ENCODE results near the gene SPSB1.

Gene SPSB1

DNA sequence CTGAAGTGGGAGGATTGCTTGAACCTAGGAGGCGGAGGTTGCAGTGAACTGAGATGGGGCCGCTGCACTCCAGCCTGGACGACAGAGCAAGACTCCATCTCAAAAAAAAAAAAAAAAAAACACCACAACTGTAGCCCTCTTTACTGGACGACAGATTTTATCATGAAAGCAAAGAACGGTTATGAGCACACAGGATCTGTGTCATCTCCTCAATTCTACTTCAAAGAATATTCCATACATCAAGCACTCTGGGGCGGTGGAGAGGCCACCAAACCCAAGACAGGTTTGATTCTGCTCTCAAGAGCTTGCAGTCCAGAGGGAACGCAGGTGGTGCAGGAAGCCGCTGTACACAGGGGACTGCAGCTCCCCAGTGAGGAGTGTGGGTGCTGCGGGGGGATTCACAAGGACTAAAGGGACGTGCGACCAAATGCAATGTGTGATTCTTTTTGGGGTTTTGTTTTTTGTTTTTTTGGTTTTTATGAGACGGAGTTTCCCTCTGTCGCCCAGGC, 110.1 kb downstream of the SPSB1 start:
- TF ChIP-seq, protein P1, sequence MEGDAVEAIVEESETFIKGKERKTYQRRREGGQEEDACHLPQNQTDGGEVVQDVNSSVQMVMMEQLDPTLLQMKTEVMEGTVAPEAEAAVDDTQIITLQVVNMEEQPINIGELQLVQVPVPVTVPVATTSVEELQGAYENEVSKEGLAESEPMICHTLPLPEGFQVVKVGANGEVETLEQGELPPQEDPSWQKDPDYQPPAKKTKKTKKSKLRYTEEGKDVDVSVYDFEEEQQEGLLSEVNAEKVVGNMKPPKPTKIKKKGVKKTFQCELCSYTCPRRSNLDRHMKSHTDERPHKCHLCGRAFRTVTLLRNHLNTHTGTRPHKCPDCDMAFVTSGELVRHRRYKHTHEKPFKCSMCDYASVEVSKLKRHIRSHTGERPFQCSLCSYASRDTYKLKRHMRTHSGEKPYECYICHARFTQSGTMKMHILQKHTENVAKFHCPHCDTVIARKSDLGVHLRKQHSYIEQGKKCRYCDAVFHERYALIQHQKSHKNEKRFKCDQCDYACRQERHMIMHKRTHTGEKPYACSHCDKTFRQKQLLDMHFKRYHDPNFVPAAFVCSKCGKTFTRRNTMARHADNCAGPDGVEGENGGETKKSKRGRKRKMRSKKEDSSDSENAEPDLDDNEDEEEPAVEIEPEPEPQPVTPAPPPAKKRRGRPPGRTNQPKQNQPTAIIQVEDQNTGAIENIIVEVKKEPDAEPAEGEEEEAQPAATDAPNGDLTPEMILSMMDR (IDR thresholded peaks at IDR 0.05; ENCODE audit: unreplicated experiment in 3 of 3) = no peak
- Mint-ChIP-seq H3K4me3 (no peak overlapping the region), H3K36me3 (ENCODE audit: low read depth) (no peaks in the 10 kb centered on the region), H3K27me3 (ENCODE audit: low read depth) (no peaks in the 10 kb centered on the region), H3K9me3 (no peaks in the 10 kb centered on the region), H3K27ac (peak overlapping the region in 1 of 3 experiments; percentile 21), H3K4me1 (peaks cover 42% of the 10 kb centered on the region)

DNA sequence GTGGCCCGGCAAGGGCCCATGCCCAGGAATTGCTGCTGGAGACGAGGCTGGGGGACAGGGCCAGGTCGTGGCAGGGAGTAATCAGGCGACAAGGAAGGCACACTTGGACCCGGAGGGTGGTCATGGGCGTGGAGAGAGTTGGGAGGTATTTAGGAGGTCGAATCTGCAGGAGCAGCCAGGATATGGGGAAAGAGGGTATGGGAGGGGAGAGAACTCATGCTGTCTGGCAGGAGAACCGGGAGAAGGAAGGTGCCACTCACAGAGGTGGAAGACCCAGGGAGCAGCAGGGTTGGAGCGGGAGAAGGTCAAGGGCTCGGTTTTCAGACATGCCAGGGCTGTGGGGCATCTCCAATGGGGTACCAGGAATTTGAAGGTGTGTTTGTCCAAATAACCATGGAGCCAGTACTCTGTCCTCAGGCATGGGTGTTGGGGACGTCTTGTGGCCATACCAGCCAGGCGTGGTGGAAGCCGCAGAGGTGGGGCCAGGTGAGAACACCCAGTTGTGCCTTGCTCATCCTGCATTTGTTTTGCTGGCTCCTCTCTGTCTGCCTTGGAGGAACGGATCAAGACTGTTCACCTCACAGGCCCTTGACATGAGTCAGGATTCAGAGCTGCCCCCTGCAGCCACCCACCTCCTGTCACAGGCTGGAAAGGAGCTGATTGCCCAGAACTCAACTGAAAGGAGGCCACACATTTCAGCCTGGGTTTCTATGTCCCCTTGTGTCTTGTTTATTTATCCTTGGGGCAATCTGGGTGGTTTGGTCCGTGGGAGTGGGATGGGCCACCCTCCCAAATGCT, 111.6 kb downstream of the SPSB1 start:
- no peak overlapping the region for H3K4me3 Mint-ChIP-seq
- TF ChIP-seq, protein P1 (IDR thresholded peaks at IDR 0.05; ENCODE audit: unreplicated experiment in 3 of 3) = no peak
- no peaks in the 10 kb centered on the region for H3K27me3 Mint-ChIP-seq (ENCODE audit: low read depth)
- no peaks in the 10 kb centered on the region for H3K9me3 Mint-ChIP-seq
- peaks cover 37% of the 10 kb centered on the region for H3K4me1 Mint-ChIP-seq
- H3K36me3 Mint-ChIP-seq (ENCODE audit: low read depth) = no peaks in the 10 kb centered on the region
- peak overlapping the region; percentile 49 to 68 (median 57) for H3K27ac Mint-ChIP-seq

DNA sequence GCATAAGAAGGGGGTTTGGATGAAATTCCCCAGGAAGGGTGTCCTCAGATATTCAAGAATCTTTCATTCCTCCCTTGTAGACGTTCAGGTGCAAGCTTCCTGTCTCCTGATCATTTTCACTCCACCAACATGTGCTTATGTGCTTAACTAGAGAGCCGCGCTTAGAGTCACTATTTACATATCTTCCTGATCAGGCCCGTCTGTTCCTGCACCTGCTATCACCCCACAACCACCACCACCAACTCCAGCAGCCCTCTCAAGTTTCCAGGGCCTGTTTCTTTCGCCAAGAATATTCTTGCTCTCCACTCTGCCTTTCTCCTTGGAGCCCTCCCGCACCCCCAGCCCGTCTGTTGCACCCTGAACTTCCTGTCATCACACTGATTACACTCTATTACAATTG, 113.4 kb downstream of the SPSB1 start:
- peak overlapping the region; percentile 18 to 66 (median 62) for H3K27ac Mint-ChIP-seq
- TF ChIP-seq, protein P1 (IDR thresholded peaks at IDR 0.05; ENCODE audit: unreplicated experiment in 3 of 3) = no peak
- no peaks in the 10 kb centered on the region for H3K27me3 Mint-ChIP-seq (ENCODE audit: low read depth)
- H3K4me1 Mint-ChIP-seq = peaks cover 26% of the 10 kb centered on the region
- no peaks in the 10 kb centered on the region for H3K9me3 Mint-ChIP-seq
- H3K4me3 Mint-ChIP-seq = no peak overlapping the region
- H3K36me3 Mint-ChIP-seq (ENCODE audit: low read depth) = no peaks in the 10 kb centered on the region

DNA sequence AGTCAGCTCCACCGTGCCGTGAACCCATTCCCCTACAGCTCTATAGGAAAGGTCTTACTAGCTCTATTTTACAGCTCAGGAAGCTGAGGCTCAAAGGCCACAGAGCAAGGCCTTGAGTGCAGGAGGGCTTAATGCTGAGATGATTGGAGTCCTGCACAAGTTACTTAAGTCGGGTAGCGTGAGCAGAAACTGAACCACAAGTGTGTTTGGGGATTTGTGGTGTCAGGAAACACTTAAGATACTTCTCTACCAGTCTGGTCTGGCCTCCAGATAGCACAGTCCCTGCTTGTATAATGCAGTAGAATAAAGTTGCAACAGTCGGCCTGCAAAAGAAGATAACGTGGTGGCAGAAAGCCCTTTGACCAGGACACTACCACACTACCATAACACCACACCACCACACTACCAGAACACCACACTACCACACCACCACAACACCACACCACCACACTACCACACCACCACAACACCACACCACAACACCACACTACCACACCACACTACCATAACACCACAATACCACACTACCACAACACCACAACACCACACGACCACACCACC, 118.1 kb downstream of the SPSB1 start:
- Mint-ChIP-seq H3K36me3 (ENCODE audit: low read depth) (no peaks in the 10 kb centered on the region), H3K4me3 (no peak overlapping the region), H3K27me3 (ENCODE audit: low read depth) (no peaks in the 10 kb centered on the region), H3K9me3 (no peaks in the 10 kb centered on the region), H3K4me1 (peaks cover 30% of the 10 kb centered on the region), H3K27ac (peak overlapping the region; percentile 0 to 54 (median 8))
- TF ChIP-seq, protein P1 (IDR thresholded peaks at IDR 0.05; ENCODE audit: unreplicated experiment in 3 of 3) = no peak

DNA sequence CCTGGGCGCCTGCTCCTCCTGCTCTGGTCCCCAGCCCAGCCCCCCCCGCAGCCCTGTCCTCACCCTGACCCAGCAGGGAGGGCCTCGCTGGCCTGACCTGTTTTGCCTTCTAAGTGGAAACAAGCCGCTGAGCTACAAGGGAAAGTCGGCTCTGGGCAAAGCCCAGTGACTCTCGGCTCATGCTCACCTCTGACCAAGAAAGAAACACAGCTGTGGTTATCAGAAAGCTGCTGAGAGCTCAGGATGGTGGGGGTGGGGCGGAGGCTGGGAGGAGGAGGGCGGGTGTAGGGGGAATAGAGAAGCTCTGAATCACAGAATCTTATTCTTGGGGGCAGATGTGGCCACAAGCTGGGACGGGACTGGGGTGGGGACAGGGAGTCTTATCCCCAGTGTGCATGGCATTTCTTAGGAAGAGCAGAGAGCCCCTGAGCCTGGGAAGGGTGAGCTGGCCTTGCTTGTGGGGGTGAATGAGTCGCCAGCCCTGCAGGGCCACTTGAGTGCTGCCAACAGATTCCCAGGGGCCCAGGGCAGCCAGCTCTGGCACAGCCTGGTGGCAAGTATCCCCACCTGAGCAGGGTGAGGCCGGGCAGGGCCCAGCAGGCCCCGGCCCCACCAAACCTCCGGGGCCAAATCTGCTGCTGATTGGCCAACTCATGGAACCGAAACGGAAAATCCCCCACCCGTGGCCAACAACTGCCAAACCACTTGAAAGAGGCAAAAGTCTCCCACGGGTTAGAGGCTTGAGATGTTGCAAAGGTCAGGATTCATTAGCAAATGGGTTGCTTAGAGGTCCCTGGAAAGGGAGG, 120.6 kb downstream of the SPSB1 start:
- no peak overlapping the region for H3K4me3 Mint-ChIP-seq
- H3K4me1 Mint-ChIP-seq = peaks cover 22% of the 10 kb centered on the region
- peaks cover 7% of the 10 kb centered on the region for H3K27me3 Mint-ChIP-seq (ENCODE audit: low read depth)
- no peaks in the 10 kb centered on the region for H3K36me3 Mint-ChIP-seq (ENCODE audit: low read depth)
- TF ChIP-seq, protein P1 (IDR thresholded peaks at IDR 0.05; ENCODE audit: unreplicated experiment in 3 of 3) = no peak
- peak overlapping the region; percentile 89 to 93 (median 89) for H3K27ac Mint-ChIP-seq
- H3K9me3 Mint-ChIP-seq = no peaks in the 10 kb centered on the region

All from nephron (organoid).